ENCODE results near the gene AQP9.
"Not testable (repeated sequence)": the region's sequence is repeated elsewhere in the genome, so short reads cannot be mapped to it uniquely, and the experiment has no call there.

- TF ChIP-seq CTCF (IDR thresholded peaks at IDR 0.05; ENCODE audit: low read length); EZH2phosphoT487 (IDR thresholded peaks at IDR 0.05; ENCODE audit: low read length); EZH2 (optimal IDR thresholded peaks at IDR 0.05; ENCODE audit: low read depth, low read length): not testable (repeated sequence)
These were observed 24.8 kb upstream of the AQP9 start for GRCh38 chr15:58113358-58113757.
